Ecto neural progenitor cell (in vitro differentiated cells): Measurements from ENCODE around the gene OTC.
A peak's percentile ranks its signal among the peaks of the same experiment; 100 is the strongest.

Source experiments
- DNase-seq: peaks from one replicate; pipeline ENCODE4 v3.0.0-alpha.2; 2018; ENCODE audit warnings: low spot score

Gene OTC

GRCh38 chrX:38352362-38352761 is at the start of gene OTC:
Gene OTC, plus strand, starts transcription at chrX:38352604. Its CDS starts 93 bp downstream, at chrX:38352697.
- no peak for DNase-seq

GRCh38 chrX:38304010-38304409 is 48.4 kb upstream of the OTC start:
- DNase-seq: no peak

GRCh38 chrX:38305971-38306370 is 46.4 kb upstream of the OTC start:
- no peak for DNase-seq

GRCh38 chrX:38311743-38312142 is 40.7 kb upstream of the OTC start:
- no peak for DNase-seq

GRCh38 chrX:38312436-38312835 is 40.0 kb upstream of the OTC start:
- no peak for DNase-seq

DNA sequence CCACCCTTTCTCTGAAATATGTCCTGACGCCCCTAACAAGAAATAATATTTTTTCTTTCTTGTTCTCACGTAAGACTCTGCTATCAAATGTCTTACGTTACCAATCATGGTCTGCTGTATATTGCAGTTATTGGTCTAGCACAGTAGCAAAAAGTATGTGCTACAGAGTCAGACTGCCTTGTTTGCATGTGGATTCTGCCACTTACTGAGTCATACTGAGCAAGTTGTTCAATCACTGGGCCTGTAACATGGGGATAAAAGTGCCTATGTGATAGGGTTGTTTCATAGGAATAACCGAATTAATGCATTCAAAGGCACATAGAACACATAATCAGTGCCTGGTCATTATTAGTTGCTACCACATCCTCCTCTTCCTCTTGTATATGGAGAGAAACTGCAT is 39.2 kb upstream of the OTC start:
- no peak for DNase-seq

DNA sequence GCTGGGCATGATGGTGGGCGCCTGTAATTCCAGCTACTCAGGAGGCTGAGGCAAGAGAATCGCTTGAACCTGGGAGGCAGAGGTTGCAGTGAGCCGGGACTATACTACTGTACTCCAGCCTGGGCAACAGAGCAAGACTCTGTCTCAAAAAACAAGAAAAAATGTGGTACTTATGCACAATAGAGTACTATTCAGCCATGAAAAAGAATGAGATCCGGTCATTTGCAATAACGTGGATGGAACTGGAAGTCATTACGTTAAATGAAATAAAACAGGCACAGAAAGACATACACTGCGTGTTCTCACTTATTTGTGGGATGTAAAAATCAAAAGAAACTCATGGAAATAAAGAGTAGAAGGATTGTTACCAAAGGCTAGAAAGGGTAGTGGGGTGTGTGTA is 37.2 kb upstream of the OTC start:
- DNase-seq: no peak

DNA sequence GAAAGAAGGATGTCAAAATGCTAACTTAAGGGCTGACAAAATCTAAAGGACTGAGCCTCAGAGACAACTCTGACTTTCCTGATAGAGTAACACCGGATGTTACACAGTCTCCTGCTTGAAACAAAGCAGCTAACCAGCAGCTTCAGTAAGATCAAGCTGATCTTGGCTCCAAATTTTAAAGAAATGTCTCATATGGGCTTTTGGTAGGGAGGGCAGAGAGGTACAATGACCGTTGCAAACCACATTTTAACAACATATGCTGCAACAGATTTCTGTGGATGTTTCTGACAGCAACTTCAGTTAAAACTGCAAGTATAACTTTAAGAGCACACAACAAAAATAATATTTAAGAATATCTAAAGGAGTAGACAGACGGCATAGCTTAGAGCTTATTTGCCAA is 34.2 kb upstream of the OTC start:
- no peak for DNase-seq

DNA sequence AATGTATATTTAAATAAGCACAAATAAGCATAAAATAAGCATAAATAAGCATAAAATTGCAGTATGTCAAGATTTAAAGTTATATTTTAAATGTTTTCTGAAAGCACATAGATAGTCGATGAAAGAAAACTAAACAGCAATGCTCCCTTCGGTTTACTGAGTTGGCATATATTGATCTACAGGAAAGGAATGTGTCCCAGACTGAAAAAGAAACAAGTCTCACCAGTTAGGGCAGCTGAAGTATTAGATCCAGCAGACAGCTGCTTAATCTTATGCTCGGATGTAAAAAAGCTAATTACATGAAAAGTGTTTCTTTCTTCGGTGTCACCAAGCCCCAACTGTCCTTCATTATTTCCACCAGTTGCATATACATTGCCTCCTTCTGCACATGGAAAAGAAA is 33.8 kb upstream of the OTC start:
- DNase-seq: no peak

- no peak for DNase-seq
These were observed 31.6 kb upstream of the OTC start for GRCh38 chrX:38320819-38321218.

- DNase-seq: no peak
These were observed 26.3 kb upstream of the OTC start for GRCh38 chrX:38326086-38326485.

DNA sequence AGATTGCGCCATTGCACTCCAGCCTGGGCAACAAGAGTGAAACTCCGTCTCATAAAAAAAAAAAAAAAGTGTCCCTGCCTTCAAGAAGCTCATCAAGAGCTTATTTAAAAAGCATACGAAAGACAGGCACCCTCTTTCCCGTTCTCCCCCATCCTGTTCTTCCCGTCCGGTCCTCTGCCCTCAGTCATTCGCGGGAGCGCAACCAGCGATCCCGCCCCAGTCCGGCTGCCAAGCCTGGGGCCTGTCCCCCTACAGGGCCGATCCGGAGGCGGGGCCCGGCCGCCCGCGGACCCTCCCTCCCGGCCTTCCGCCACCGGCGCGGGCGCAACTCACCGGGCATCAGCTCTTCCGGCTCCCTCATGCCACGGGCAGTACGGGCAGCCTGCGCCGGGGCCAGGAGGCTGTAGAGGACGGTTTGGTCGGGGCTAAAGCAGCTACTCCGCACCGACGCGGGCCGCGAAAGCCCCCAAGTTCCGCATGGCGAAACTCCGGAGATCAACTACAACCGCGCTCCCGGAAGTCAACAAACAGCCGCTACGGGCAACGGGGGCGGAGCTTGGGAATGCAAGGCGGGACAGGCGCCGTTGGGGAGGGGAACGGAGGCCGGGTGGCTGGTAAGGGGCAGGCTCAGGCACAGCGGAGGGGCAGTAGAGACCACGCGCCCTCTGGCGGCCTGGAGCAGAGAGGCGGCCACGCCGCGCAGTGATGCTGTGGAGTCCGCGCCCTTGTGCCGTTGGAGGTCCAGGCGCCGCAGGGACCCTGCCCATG is 25.2 kb upstream of the OTC start, which contains the start of gene RPGR:
Gene RPGR (minus strand): TSS at position 503 of the 768 bp plus-strand sequence. CDS start 142 bp downstream, at position 361.
- DNase-seq: peak; percentile 93

DNA sequence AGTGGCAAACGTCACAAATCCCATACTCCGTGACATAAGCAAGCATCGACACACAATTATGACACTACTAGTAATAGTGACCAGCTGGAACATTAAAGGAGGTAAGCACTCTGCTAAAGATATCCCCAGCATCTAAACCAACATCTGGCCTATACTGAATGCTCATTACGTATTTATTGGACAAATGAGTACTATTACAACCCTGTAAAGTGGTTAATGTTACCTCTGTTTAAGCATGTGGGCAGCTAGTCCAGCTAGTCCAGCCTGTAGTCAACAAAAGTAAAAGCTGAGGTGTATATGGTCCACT is 24.7 kb upstream of the OTC start:
- no peak for DNase-seq

- DNase-seq: no peak
These were observed 19.9 kb upstream of the OTC start for GRCh38 chrX:38332505-38332904.

DNA sequence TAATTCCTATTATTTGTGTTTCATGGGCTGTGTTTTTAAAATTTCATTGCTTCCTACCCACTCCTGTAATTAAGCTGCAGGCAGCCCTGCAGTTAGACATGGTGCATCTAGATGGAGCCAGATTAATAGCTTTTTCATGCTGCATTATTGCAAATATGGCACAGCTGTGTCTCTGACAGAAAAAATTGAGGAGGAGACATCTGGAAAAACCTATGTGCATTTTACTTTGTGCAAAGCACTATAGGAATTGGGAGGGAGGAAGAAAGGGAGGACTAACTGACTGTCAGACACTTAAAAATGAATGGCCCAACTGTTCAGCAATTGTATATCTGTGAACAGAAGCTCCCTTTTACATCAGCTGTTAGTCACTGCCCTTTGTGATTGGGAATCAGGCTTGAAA is 17.0 kb upstream of the OTC start:
- no peak for DNase-seq

- no peak for DNase-seq
These were observed 15.7 kb upstream of the OTC start for GRCh38 chrX:38336538-38337240.

GRCh38 chrX:38341442-38341841 is 11.0 kb upstream of the OTC start:
- no peak for DNase-seq

DNA sequence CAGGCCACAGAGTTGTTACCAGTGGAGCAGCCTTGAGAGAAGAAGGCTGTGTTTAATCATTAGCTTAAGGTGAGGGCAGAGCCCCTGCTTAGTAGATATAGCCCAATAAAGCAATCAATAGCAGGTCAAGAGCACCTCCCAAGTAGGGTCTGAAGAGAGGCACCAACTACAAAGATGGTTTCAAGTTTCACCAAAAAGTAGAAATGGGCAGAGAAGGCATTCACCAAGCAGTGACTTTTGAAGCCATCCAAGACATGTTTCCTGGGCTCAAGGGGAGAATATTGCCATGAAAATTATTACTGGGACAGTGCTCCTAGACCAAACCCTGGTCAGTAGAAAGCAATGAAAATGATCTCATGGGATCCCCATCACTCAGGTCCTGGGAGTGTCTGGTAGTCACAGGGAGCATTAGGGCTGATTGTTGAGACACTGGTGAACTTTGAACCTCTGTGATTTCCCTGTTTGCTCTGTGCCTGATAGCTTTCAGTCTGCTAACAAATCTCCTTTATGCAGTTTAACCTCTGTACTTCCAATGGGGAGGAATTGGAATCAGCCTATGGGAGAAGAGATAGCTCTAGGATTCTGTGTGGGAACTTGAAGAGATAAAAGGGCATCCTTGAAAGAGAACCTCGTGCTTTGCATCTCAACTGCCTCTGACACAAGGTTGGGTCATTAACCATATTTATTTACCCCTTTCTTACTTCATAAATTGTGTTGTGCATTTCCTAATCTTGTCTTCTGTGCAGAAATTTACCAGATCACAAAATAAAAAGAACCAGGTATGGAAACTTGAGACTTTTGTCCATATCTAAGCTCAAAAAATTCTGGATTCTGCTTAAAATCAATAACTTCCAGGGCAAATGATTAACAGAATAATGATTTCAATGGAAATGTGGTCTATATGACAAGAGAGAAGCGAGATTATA is 9.3 kb upstream of the OTC start:
- no peak for DNase-seq

DNA sequence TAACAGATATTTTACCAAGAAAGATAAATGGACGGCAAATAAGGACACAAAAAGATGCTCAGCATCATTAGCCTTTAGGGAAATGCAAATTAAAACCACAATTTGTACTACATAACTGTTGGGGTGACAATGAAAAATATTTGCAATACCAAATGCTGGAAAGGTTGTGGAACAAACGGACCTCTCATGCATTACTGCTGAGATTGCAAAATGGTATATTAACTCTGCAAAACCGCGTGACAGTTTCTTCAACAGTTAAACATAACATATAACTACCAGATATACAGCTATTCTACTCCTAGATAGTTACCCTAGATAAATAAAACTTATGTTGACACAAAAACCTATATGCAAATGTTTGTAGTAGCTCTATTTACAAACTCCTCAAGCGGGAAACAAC is 6.3 kb upstream of the OTC start:
- no peak for DNase-seq

- DNase-seq: no peak
These were observed 5.3 kb upstream of the OTC start for GRCh38 chrX:38347136-38347535.

DNA sequence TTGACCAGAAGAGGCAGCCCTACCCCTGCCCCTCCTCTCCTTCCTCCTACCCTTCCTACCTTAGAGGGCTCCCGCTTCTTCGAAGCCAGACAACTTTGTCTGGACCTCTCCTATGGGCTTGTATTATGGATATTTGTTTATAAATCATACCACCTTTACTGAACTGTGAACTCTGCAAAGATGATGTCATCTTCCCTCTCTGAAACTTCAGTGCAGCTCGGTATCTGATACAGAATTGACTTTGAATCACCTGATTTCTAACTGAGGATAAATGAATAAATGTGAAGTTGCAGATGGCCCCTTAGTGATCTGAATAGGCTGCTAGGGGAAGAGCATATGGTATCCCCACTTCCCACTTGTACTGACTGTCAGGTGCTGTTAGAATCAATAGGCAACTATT is 1.1 kb upstream of the OTC start:
- no peak for DNase-seq

- DNase-seq: no peak
These were observed 4.0 kb downstream of the OTC start for GRCh38 chrX:38356401-38356800.
